Activated CD4-positive, alpha-beta T cell treated with anti-CD3 and anti-CD28 coated beads, Interleukin-2, amount 50 U/mL, for 48 hours (primary cell): ENCODE data around the gene RHBDF2.

Source experiments
- DNase-seq, 2 experiments: peaks; one replicate each; pipeline ENCODE4 v3.0.0-alpha.2; 2020

Gene RHBDF2

GRCh38 chr17:76501018-76501826 lies at the start of gene RHBDF2:
RHBDF2 (minus strand) TSS chr17:76501423; CDS start chr17:76481524, 19,899 bp downstream.
- DNase-seq, result peak; percentile 96

DNA sequence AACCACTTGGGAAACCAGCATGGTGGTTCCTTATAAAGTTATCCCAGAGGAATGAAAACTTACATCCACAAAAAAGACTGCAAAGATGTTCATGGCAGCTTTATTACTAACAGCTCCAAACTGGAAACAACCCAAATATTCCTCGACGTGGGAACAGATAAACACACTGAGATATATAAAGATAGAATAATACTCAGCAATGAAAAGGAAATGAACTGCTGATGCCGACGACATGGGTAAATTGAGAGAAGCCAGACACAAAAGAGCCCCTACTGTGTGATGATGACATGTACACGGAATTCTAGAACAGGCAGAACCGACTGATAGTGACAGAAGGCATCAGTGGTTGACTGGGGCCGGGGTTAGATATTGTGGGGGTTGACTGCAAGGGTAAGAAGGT lies 48.3 kb upstream of the RHBDF2 start:
- no peak for DNase-seq

GRCh38 chr17:76549215-76549518 lies 47.9 kb upstream of the RHBDF2 start:
- no peak for DNase-seq

DNA sequence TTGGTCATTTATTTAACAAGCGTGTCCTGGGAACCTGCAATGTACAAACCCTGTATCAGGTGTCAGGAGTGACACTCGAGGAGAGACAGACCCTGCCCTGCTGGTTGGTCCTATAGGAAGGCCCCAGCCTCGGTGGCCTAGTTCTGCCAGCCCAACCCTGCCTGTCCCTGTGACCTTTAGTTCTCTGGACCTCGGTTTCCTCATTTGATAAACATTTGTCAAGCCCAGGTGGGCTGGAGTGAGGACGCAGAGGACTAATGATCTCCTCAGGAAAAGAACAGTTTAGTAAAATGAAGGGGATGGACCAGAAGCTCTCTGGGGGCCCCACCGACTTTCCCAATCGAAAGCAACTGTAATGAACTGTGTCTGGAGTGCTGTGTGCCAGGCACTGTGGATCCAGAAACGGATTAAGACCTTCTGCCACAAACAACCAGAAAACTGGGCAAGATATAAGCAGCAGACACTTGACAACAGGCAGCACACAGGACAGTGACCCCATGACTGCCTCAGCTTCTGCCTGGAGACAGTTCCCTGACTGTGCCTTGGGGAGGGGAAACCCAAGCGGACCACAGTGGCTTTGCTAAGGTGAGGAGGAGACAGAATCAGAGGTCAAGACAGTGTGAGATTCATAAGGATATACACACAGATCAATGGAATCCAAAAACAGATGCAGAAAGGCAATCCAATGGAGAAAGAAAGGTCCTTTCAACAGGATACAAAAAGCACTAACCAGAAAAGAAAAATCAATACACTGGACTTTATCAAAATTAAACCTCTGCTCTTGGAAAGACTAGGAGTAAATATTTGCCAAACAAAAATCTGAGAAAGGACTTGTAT lies 47.4 kb upstream of the RHBDF2 start:
- DNase-seq, result no peak

DNA sequence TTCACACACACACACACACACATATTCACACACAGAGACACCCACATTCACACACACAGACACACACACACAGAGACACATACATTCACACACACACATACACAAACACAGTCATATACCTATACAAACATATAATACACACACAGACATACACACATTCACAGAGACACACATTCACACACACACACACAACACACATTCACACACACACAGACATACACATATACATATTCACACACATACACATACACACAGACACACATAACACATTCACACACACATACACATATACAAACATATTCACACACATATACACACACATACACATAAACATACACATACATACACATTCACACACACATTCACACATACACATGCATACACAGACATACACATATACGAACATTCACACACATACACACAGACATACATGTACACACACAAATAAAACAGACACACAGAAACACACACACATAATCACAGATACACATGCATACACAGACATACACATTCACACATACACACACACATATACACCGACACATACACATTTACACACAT lies 46.5 kb upstream of the RHBDF2 start:
- DNase-seq, result no peak

GRCh38 chr17:76547183-76547641 lies 46.0 kb upstream of the RHBDF2 start:
- peak; percentile 48 to 58 for DNase-seq

- no peak for DNase-seq
Observed at GRCh38 chr17:76546556-76547182, 45.4 kb upstream of the RHBDF2 start.

GRCh38 chr17:76545918-76546555 lies 44.8 kb upstream of the RHBDF2 start:
- DNase-seq, result no peak

GRCh38 chr17:76544546-76545365 lies 43.5 kb upstream of the RHBDF2 start:
- no peak for DNase-seq

- DNase-seq, result no peak
Observed at GRCh38 chr17:76543826-76544545, 42.8 kb upstream of the RHBDF2 start.

- DNase-seq, result no peak
Observed at GRCh38 chr17:76543482-76543825, 42.2 kb upstream of the RHBDF2 start.

DNA sequence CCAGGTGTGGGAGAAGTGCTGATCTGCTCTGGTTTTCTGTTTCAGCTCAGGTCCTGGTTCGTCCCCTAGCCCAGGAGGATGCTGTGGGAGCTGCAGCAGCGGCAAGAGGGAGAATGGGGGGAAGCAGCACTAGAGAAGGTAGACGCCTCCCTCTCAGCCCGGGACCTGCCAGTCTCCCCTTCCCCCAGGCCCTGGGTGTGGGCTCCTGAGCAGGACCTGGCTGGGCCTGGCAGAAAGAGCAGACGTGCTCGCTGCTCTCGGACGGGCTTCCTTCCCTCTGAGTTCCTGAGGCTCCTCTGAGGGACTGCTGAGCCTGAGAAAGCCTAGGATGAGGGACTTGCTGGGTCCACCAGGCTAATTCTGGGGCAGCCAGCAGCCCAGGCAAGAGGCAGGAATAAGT lies 41.8 kb upstream of the RHBDF2 start:
- DNase-seq, result no peak

- DNase-seq, result no peak
Observed at GRCh38 chr17:76542566-76542971, 41.3 kb upstream of the RHBDF2 start.

DNA sequence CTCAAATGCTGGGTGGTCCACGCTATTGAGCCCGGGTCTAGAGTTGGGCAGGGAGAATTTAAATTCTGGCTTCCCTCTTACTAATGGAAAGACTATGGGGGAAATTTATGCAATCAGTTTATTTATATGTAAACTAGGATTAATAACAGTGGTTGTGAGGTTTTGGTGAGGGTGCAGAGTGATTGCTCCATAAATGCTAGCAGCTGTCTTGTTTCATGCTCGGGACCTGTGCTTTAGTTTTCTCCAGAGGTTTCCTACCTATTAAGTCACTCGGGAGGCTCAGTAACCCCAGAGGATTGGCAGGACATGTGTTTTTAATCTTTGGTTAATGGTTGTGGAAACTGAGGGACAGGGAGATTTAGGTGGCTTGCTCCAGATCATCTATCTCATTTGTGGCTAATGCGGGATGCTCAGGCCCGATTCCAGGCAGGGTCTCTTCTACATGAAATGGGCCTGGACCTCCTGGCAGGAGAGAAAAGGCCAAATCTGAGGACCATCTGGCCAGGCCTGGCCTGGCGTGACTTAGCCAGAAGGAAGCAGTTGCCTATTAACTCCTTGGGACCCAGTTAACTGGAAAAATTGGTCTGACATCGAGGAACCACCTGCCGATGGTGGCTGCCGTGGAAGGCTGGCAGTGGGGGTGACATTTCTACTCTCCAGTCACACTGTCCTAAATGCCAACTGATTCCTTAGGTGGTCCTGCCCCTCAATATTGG lies 40.7 kb upstream of the RHBDF2 start:
- no peak for DNase-seq

GRCh38 chr17:76540381-76541300 lies 39.4 kb upstream of the RHBDF2 start:
- DNase-seq, result peak; percentile 29 to 43

DNA sequence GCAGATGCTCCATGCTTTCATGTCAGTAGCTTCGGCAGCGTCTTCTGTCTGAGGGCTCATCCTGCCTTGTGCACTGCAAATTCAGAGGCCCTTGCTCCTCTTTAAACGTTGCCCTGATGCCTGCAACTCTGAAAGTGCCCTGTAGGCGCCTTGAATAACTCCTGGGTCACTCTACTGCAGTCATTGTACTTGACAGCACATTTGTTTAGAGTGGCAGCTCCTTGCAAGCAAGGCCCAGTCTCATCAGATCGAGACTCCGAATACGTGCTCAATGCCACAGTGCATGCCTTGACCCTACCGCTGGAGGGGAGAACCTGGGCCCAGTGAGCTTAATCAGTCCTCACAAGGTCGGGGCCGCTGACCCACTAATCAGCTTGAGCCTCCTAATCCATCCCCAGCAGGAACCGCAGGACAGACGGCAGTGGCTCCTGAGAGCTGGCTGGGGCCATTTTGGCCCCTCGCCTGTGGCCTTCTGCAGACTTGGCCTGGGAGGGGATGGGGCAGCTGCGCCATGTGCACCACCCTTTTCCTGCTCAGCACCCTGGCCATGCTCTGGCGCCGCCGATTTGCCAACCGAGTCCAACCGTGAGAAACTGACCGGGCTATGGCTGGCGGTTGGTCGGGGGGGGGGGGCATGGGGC lies 38.5 kb upstream of the RHBDF2 start, which contains the start of gene PRCD:
Gene PRCD, plus strand, starts transcription at position 414 of the 641 bp plus-strand sequence. Its CDS starts 98 bp downstream, at position 512.
- no peak for DNase-seq

DNA sequence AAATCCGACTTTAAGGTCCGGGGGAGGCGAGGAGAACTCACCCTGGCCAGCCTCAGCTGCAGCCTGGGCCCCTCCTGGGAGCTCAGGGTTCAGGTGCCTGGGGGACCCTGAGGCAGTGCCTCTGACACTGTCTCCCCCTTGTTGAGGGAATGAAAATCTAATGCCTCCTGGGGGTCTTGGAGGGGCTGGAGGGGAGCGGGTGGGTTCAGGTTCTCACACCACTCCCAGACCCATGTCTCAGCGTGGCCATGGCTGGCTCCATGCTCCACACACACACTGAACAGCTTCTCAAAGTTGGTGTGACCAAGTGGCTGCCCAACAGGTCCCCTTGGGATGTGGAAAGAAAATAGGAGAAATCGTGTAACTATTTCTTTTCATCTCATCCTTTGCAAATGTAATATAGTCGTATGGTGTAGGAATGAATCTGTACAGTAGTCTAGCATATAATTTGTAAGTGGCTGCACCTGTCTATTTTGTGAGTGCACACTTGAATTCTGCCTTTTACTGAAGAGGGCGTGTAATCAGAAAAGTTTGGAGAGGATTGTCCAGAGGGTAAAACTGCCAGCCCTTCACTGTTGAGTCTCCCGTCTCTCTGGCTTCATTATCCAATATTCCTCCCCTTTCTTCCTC lies 37.8 kb upstream of the RHBDF2 start:
- no peak for DNase-seq

- no peak for DNase-seq
Observed at GRCh38 chr17:76538281-76538931, 37.2 kb upstream of the RHBDF2 start.
